Measurements from ENCODE around the gene IPO9.

The IPO9 gene

GRCh38 chr1:201904579-201904978 lies 75.6 kb downstream of the IPO9 start:
- peak; percentile 75 for DNase-seq (ENCODE audit: low read depth, low spot score)

GRCh38 chr1:201905234-201905890 lies 76.4 kb downstream of the IPO9 start:
- no peak for DNase-seq (ENCODE audit: low read depth, low spot score)

GRCh38 chr1:201906336-201906735 lies 77.4 kb downstream of the IPO9 start:
- no peak for DNase-seq (ENCODE audit: low read depth, low spot score)

GRCh38 chr1:201907621-201908020 lies 78.7 kb downstream of the IPO9 start:
- no peak for DNase-seq (ENCODE audit: low read depth, low spot score)

- DNase-seq (ENCODE audit: low read depth, low spot score) = peak; percentile 46
Measured at GRCh38 chr1:201911826-201912571, 83.0 kb downstream of the IPO9 start.

- peak; percentile 76 for DNase-seq (ENCODE audit: low read depth, low spot score)
Measured at GRCh38 chr1:201912832-201913231, 83.9 kb downstream of the IPO9 start.

- DNase-seq (ENCODE audit: low read depth, low spot score) = no peak
Measured at GRCh38 chr1:201914456-201915235, 85.7 kb downstream of the IPO9 start.

GRCh38 chr1:201916649-201917249 lies 87.8 kb downstream of the IPO9 start:
- peak; percentile 46 for DNase-seq (ENCODE audit: low read depth, low spot score)

- no peak for DNase-seq (ENCODE audit: low read depth, low spot score)
Measured at GRCh38 chr1:201917362-201918033, 88.5 kb downstream of the IPO9 start.

- no peak for DNase-seq (ENCODE audit: low read depth, low spot score)
Measured at GRCh38 chr1:201918343-201918742, 89.4 kb downstream of the IPO9 start.

GRCh38 chr1:201921952-201922558 lies 93.1 kb downstream of the IPO9 start:
- no peak for DNase-seq (ENCODE audit: low read depth, low spot score)

GRCh38 chr1:201925301-201925567 lies 96.3 kb downstream of the IPO9 start:
- DNase-seq (ENCODE audit: low read depth, low spot score) = no peak

GRCh38 chr1:201925981-201926645 lies 97.2 kb downstream of the IPO9 start:
- no peak for DNase-seq (ENCODE audit: low read depth, low spot score)

GRCh38 chr1:201928266-201928665 lies 99.3 kb downstream of the IPO9 start:
- no peak for DNase-seq (ENCODE audit: low read depth, low spot score)

- DNase-seq (ENCODE audit: low read depth, low spot score) = no peak
Measured at GRCh38 chr1:201930137-201930536, 101.2 kb downstream of the IPO9 start.

- no peak for DNase-seq (ENCODE audit: low read depth, low spot score)
Measured at GRCh38 chr1:201930803-201931202, 101.8 kb downstream of the IPO9 start.

All from ELF-1 (cell line).